ENCODE data around the gene NTRK1. TPM values are rescaled to one million over a fixed set of nuclear protein-coding genes. Genes with fewer than 3 reads are reported as not detected.

The NTRK1 gene
- total RNA-seq, 1 donor from 2014 or later = 2.5 TPM

- no peak for ATAC-seq (ENCODE audit: poor library complexity)
Observed at GRCh38 chr1:156868341-156868740, 7.7 kb downstream of the NTRK1 start.

GRCh38 chr1:156869455-156869854 is 8.8 kb downstream of the NTRK1 start:
- no peak for DNase-seq
- intact Hi-C loops (cut with DNase I) = no loop called here
- no peak for ATAC-seq (ENCODE audit: poor library complexity)

More at GRCh38 chr1:156868341-156868740, 7.7 kb downstream of the NTRK1 start:
- intact Hi-C loops (cut with DNase I) = no loop called here
- DNase-seq = no peak

- DNase-seq (no peak), ATAC-seq (ENCODE audit: poor library complexity) (no peak)
- intact Hi-C loops (cut with DNase I) = no loop called here
Observed at GRCh38 chr1:156873659-156874058, 13.0 kb downstream of the NTRK1 start.

- intact Hi-C loops (cut with DNase I) = no loop called here
- DNase-seq = no peak
- ATAC-seq (ENCODE audit: poor library complexity) = no peak
Observed at GRCh38 chr1:156874142-156874541, 13.5 kb downstream of the NTRK1 start.

GRCh38 chr1:156874572-156875340 is 14.1 kb downstream of the NTRK1 start:
- intact Hi-C loops (cut with DNase I) = no loop called here
- DNase-seq = no peak
- ATAC-seq (ENCODE audit: poor library complexity) = no peak

- intact Hi-C loops (cut with DNase I) = no loop called here
- no peak for ATAC-seq (ENCODE audit: poor library complexity)
Observed at GRCh38 chr1:156875341-156875615, 14.6 kb downstream of the NTRK1 start.

GRCh38 chr1:156876281-156876680 is 15.6 kb downstream of the NTRK1 start:
- DNase-seq = no peak
- ATAC-seq (ENCODE audit: poor library complexity) = no peak
- intact Hi-C loops (cut with DNase I) = no loop called here

More at GRCh38 chr1:156875341-156875615, 14.6 kb downstream of the NTRK1 start:
- no peak for DNase-seq

- DNase-seq (no peak), ATAC-seq (ENCODE audit: poor library complexity) (no peak)
- intact Hi-C loops (cut with DNase I) = no loop called here
Observed at GRCh38 chr1:156877433-156878170, 16.9 kb downstream of the NTRK1 start.

GRCh38 chr1:156879876-156880275 is 19.2 kb downstream of the NTRK1 start:
- ATAC-seq (ENCODE audit: poor library complexity) (no peak), DNase-seq (no peak)
- intact Hi-C loops (cut with DNase I) = no loop called here

- DNase-seq (no peak), ATAC-seq (ENCODE audit: poor library complexity) (no peak)
- intact Hi-C loops (cut with DNase I) = no loop called here
Observed at GRCh38 chr1:156880473-156880872, 19.8 kb downstream of the NTRK1 start.

GRCh38 chr1:156881101-156881500 is 20.4 kb downstream of the NTRK1 start:
- intact Hi-C loops (cut with DNase I) = no loop called here
- no peak for ATAC-seq (ENCODE audit: poor library complexity)

GRCh38 chr1:156881663-156882062 is 21.0 kb downstream of the NTRK1 start:
- intact Hi-C loops (cut with DNase I) = no loop called here
- ATAC-seq (ENCODE audit: poor library complexity) = no peak

More at GRCh38 chr1:156881101-156881500, 20.4 kb downstream of the NTRK1 start:
- no peak for DNase-seq

GRCh38 chr1:156882543-156882942 is 21.9 kb downstream of the NTRK1 start:
- ATAC-seq (ENCODE audit: poor library complexity) = no peak
- intact Hi-C loops (cut with DNase I) = no loop called here
- no peak for DNase-seq

More at GRCh38 chr1:156881663-156882062, 21.0 kb downstream of the NTRK1 start:
- no peak for DNase-seq

GRCh38 chr1:156883919-156884318 is 23.3 kb downstream of the NTRK1 start:
- intact Hi-C loops (cut with DNase I) = no loop called here
- ATAC-seq (ENCODE audit: poor library complexity) (no peak), DNase-seq (no peak)

- intact Hi-C loops (cut with DNase I) = no loop called here
- DNase-seq = no peak
- no peak for ATAC-seq (ENCODE audit: poor library complexity)
Observed at GRCh38 chr1:156884560-156885184, 24.0 kb downstream of the NTRK1 start.

GRCh38 chr1:156885314-156885713 is 24.6 kb downstream of the NTRK1 start:
- no peak for DNase-seq
- intact Hi-C loops (cut with DNase I) = no loop called here
- ATAC-seq (ENCODE audit: poor library complexity) = no peak

GRCh38 chr1:156885880-156886355 is 25.3 kb downstream of the NTRK1 start:
- intact Hi-C loops (cut with DNase I) = no loop called here
- no peak for DNase-seq
- no peak for ATAC-seq (ENCODE audit: poor library complexity)

- intact Hi-C loops (cut with DNase I) = no loop called here
- ATAC-seq (ENCODE audit: poor library complexity) (no peak), DNase-seq (peak; percentile 3)
Observed at GRCh38 chr1:156886583-156887281, 26.1 kb downstream of the NTRK1 start.

- intact Hi-C loops (cut with DNase I) = no loop called here
- DNase-seq (peak; percentile 7), ATAC-seq (ENCODE audit: poor library complexity) (no peak)
Observed at GRCh38 chr1:156887317-156887716, 26.7 kb downstream of the NTRK1 start.

Data from Right ventricle myocardium superior (tissue), 1 donor.